H9 (cell line): ENCODE data around the gene YWHAQ. TPM values are rescaled to one million over a fixed set of nuclear protein-coding genes. Genes with fewer than 3 reads are reported as not detected.

Experiments used
- DNase-seq: peaks from one replicate; pipeline ENCODE4 v3.0.0-alpha.2; 2017
- H2AFZ ChIP-seq: one replicate; pipeline ENCODE4 v1.6.1; 2013; ENCODE audit warnings: mild to moderate bottlenecking, low read length, control low read depth, moderate library complexity
- H2AK5ac ChIP-seq: 2 replicates; pipeline ENCODE4 v1.6.1; 2013; ENCODE audit warnings: low read length, control low read depth, mixed read lengths; ENCODE audit not compliant: insufficient read length
- H2BK120ac ChIP-seq: one replicate; pipeline ENCODE4 v1.6.1; 2013; ENCODE audit warnings: low read depth, mild to moderate bottlenecking, low read length, control low read depth, inconsistent platforms; ENCODE audit not compliant: poor library complexity, severe bottlenecking
- H2BK12ac ChIP-seq: 2 replicates; pipeline ENCODE4 v1.6.1; 2013; ENCODE audit warnings: low read length, control low read depth, mixed read lengths, low read depth; ENCODE audit not compliant: insufficient read length
- H2BK15ac ChIP-seq: 2 replicates; pipeline ENCODE4 v1.6.1; 2013; ENCODE audit warnings: low read depth, low read length, control low read depth
- H2BK20ac ChIP-seq: one replicate; pipeline ENCODE4 v1.6.1; 2013; ENCODE audit warnings: low read depth, mild to moderate bottlenecking, low read length, control low read depth, inconsistent platforms; ENCODE audit not compliant: poor library complexity, severe bottlenecking
- H2BK5ac ChIP-seq: 2 replicates; pipeline ENCODE4 v1.6.1; 2013; ENCODE audit warnings: low read length, control low read depth, mixed read lengths; ENCODE audit not compliant: insufficient read length
- H3K14ac ChIP-seq: 2 replicates; pipeline ENCODE4 v1.6.1; 2013; ENCODE audit warnings: low read length, control low read depth; ENCODE audit not compliant: insufficient read depth
- H3K18ac ChIP-seq: 2 replicates; pipeline ENCODE4 v1.6.1; 2013; ENCODE audit warnings: low read depth, mild to moderate bottlenecking, mixed read lengths, low read length, control low read depth; ENCODE audit not compliant: insufficient read length
- H3K23ac ChIP-seq: 2 replicates; pipeline ENCODE4 v1.6.1; 2013; ENCODE audit warnings: low read length, control low read depth, mixed read lengths, low read depth; ENCODE audit not compliant: insufficient read length
- H3K23me2 ChIP-seq: 2 replicates; pipeline ENCODE4 v1.6.1; 2013; ENCODE audit warnings: low read depth, mild to moderate bottlenecking, mixed read lengths, low read length, control low read depth; ENCODE audit not compliant: insufficient read length, poor library complexity, severe bottlenecking
- H3K27ac ChIP-seq: 2 replicates; pipeline ENCODE4 v1.5.1; 2013; ENCODE audit warnings: low read length, control low read depth, mixed read lengths, low read depth; ENCODE audit not compliant: insufficient read length
- H3K27me3 ChIP-seq: 2 replicates; pipeline ENCODE4 v1.6.1; 2013; ENCODE audit warnings: low read length, control low read depth, inconsistent platforms; ENCODE audit not compliant: insufficient read depth
- H3K4ac ChIP-seq: 2 replicates; pipeline ENCODE4 v1.6.1; 2013; ENCODE audit warnings: low read depth, mild to moderate bottlenecking, control low read depth, inconsistent platforms, low read length, moderate library complexity
- H3K4me1 ChIP-seq: 2 replicates; pipeline ENCODE4 v1.6.1; 2013; ENCODE audit warnings: low read length, control low read depth, inconsistent platforms; ENCODE audit not compliant: insufficient read depth
- H3K4me2 ChIP-seq: 2 replicates; pipeline ENCODE4 v1.6.1; 2013; ENCODE audit warnings: low read length, control low read depth, mixed read lengths; ENCODE audit not compliant: insufficient read length, insufficient read depth
- H3K56ac ChIP-seq: 2 replicates; pipeline ENCODE4 v1.6.1; 2013; ENCODE audit warnings: low read depth, mild to moderate bottlenecking, mixed read lengths, low read length, control low read depth; ENCODE audit not compliant: insufficient read length
- H3K79me1 ChIP-seq: 2 replicates; pipeline ENCODE4 v1.6.1; 2013; ENCODE audit warnings: low read depth, mild to moderate bottlenecking, moderate library complexity, low read length, control low read depth, inconsistent platforms; ENCODE audit not compliant: insufficient read depth, poor library complexity, severe bottlenecking
- H3K79me2 ChIP-seq: 2 replicates; pipeline ENCODE4 v1.6.1; 2013; ENCODE audit warnings: low read length, control low read depth, inconsistent platforms; ENCODE audit not compliant: insufficient read depth
- H3K9ac ChIP-seq: 2 replicates; pipeline ENCODE4 v1.6.1; 2013; ENCODE audit warnings: low read length, control low read depth, mixed read lengths; ENCODE audit not compliant: insufficient read length; ENCODE audit errors: extremely low read depth
- H3K9me3 ChIP-seq: one replicate; pipeline ENCODE4 v1.6.1; 2013; ENCODE audit warnings: low read depth, low read length, inconsistent platforms; ENCODE audit not compliant: control insufficient read depth
- H3T11ph ChIP-seq: one replicate; pipeline ENCODE4 v1.6.1; 2013; ENCODE audit warnings: mild to moderate bottlenecking, low read length, control low read depth, inconsistent platforms
- H4K20me1 ChIP-seq: one replicate; pipeline ENCODE4 v1.6.1; 2013; ENCODE audit not compliant: control insufficient read depth, insufficient read length, insufficient read depth
- H4K5ac ChIP-seq: 2 replicates; pipeline ENCODE4 v1.6.1; 2013; ENCODE audit warnings: low read depth, mild to moderate bottlenecking, mixed read lengths, low read length, control low read depth; ENCODE audit not compliant: insufficient read length
- H4K8ac ChIP-seq: replicated peaks from 2 replicates; pipeline ENCODE4 v1.6.1; 2013; ENCODE audit warnings: low read length, control low read depth, mixed read lengths, low read depth; ENCODE audit not compliant: insufficient read length
- H4K91ac ChIP-seq: 2 replicates; pipeline ENCODE4 v1.6.1; 2013; ENCODE audit warnings: low read depth, mild to moderate bottlenecking, moderate library complexity, mixed read lengths, low read length, control low read depth; ENCODE audit not compliant: insufficient read length
- H3K27ac Mint-ChIP-seq, 3 experiments: 2 replicates in 2 of 3; 3 replicates in 1 of 3; pipeline ENCODE4 v1.8.0; 2020 to 2021; ENCODE audit warnings: mixed read lengths in 3 of 3, mild to moderate bottlenecking in 1 of 3, moderate library complexity in 1 of 3
- H3K27me3 Mint-ChIP-seq: 2 replicates; pipeline ENCODE4 v1.8.0; 2021; ENCODE audit warnings: low read depth, mild to moderate bottlenecking, moderate library complexity, mixed read lengths
- H3K36me3 Mint-ChIP-seq, 3 experiments: 2 replicates in 2 of 3; 3 replicates in 1 of 3; pipeline ENCODE4 v1.8.0; 2020 to 2021; ENCODE audit warnings: low read depth in 3 of 3, mixed read lengths in 3 of 3; ENCODE audit not compliant: insufficient read depth in 1 of 3
- H3K4me1 Mint-ChIP-seq, 2 experiments: 2 replicates each; pipeline ENCODE4 v1.8.0; 2020; ENCODE audit warnings: mixed read lengths in 2 of 2
- H3K4me3 Mint-ChIP-seq, 2 experiments: 2 replicates in 1 of 2; 3 replicates in 1 of 2; pipeline ENCODE4 v1.8.0; 2020 to 2021; ENCODE audit warnings: mild to moderate bottlenecking in 2 of 2, mixed read lengths in 2 of 2, moderate library complexity in 1 of 2
- H3K9me3 Mint-ChIP-seq, 2 experiments: 2 replicates in 1 of 2; 3 replicates in 1 of 2; pipeline ENCODE4 v1.8.0; 2020; ENCODE audit warnings: mild to moderate bottlenecking in 2 of 2, mixed read lengths in 2 of 2, moderate library complexity in 1 of 2
- WGBS: extraction: QIAGEN DNeasy Blood & Tissue Kit; methylation state at CpG from one replicate; pipeline ENCODE4 v1.1.7; 2013; ENCODE audit warnings: missing lambda C conversion rate, low lambda C conversion rate, mixed read lengths; ENCODE audit not compliant: insufficient read length; ENCODE audit errors: extremely low coverage; 5-methylcytosine and 5-hydroxymethylcytosine counted together
- total RNA-seq: library from RNA; stranded (reverse); gene quantifications from 2 replicates; pipeline ENCODE4 v1.2.1, GENCODE V29; 2021
- TF ChIP-seq, protein P1 (sequence below): fragments of 200-600 bp; sonication (generic); conservative IDR thresholded peaks from 3 replicates; pipeline ENCODE4 v1.8.0; 2021; ENCODE audit warnings: antibody characterized with exemption, mild to moderate bottlenecking

The YWHAQ gene
- total RNA-seq, 1 experiment from 2014 or later: 374 TPM

DNA sequence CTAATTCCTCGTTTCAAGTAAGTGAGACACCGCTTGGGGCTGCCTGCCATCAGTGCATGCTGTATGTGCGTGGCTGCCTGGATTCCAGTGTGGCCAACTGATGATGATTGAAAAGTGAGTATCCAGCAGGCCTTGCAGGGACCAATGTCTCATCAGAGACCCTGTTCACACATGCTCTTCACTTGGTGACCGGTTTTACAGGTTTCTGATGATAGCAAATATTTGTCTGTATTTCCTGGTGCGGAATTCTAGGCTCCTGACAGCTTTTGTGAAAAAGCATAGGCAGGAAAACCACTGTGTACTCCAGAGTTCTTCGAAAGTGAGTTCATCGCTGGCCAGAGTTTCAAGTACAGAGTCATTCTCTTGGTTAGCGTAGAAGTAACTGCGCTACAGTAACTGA is 13.8 kb upstream of the YWHAQ start:
- no peak overlapping the region for H3K18ac ChIP-seq

More for the DNA sequence above, 13.8 kb upstream of the YWHAQ start:
- no peaks in the 10 kb centered on the region for H3K79me2 ChIP-seq
- H2BK20ac ChIP-seq: no peak overlapping the region
- H3K9me3 ChIP-seq: no peaks in the 10 kb centered on the region
- H4K5ac ChIP-seq: no peak overlapping the region
- no peaks in the 10 kb centered on the region for H3K27me3 ChIP-seq
- no peak overlapping the region for H3K4me2 ChIP-seq
- no peak overlapping the region for H3K4ac ChIP-seq
- H3K23ac ChIP-seq: no peak overlapping the region
- Mint-ChIP-seq H3K36me3 (no peaks in the 10 kb centered on the region), H3K27me3 (peaks cover 52% of the 10 kb centered on the region), H3K27ac (no peak overlapping the region), H3K4me1 (peaks cover 27 to 35% of the 10 kb centered on the region in 2 experiments), H3K9me3 (no peaks in the 10 kb centered on the region), H3K4me3 (no peak overlapping the region)
- H2BK120ac ChIP-seq: no peak overlapping the region
- no CpG with 5 or more reads among the region's 9 CpGs for WGBS
- H3K23me2 ChIP-seq: no peaks in the 10 kb centered on the region
- H3K14ac ChIP-seq: no peak overlapping the region
- H3K79me1 ChIP-seq: no peaks in the 10 kb centered on the region
- no peak overlapping the region for H2AFZ ChIP-seq
- no peak overlapping the region for H4K91ac ChIP-seq
- TF ChIP-seq, protein P1, sequence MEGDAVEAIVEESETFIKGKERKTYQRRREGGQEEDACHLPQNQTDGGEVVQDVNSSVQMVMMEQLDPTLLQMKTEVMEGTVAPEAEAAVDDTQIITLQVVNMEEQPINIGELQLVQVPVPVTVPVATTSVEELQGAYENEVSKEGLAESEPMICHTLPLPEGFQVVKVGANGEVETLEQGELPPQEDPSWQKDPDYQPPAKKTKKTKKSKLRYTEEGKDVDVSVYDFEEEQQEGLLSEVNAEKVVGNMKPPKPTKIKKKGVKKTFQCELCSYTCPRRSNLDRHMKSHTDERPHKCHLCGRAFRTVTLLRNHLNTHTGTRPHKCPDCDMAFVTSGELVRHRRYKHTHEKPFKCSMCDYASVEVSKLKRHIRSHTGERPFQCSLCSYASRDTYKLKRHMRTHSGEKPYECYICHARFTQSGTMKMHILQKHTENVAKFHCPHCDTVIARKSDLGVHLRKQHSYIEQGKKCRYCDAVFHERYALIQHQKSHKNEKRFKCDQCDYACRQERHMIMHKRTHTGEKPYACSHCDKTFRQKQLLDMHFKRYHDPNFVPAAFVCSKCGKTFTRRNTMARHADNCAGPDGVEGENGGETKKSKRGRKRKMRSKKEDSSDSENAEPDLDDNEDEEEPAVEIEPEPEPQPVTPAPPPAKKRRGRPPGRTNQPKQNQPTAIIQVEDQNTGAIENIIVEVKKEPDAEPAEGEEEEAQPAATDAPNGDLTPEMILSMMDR: no peak
- H3T11ph ChIP-seq: no peak overlapping the region
- no peak overlapping the region for H2AK5ac ChIP-seq
- H3K56ac ChIP-seq: no peak overlapping the region
- DNase-seq: no peak
- no peak overlapping the region for H3K9ac ChIP-seq
- H4K20me1 ChIP-seq: no peaks in the 10 kb centered on the region
- H2BK15ac ChIP-seq: no peak overlapping the region
- H3K27ac ChIP-seq: no peak overlapping the region
- no peaks in the 10 kb centered on the region for H3K4me1 ChIP-seq
- no peak overlapping the region for H2BK12ac ChIP-seq
- no peak overlapping the region for H4K8ac ChIP-seq
- no peak overlapping the region for H2BK5ac ChIP-seq
